Psoas muscle (tissue), 8 donors: ENCODE measurements around the gene ENG. TPM values are rescaled to one million over a fixed set of nuclear protein-coding genes. Genes with fewer than 3 reads are reported as not detected.
A peak's percentile ranks its signal among the peaks of the same experiment; 100 is the strongest.
"Not testable (repeated sequence)": the region's sequence is repeated elsewhere in the genome, so short reads cannot be mapped to it uniquely, and the experiment has no call there.

Source experiments
- ATAC-seq, 4 donors: fragments of 200-7000 bp; cut with Tn5 transposase; one replicate each; pipeline ENCODE4 v1.9.1; 2020; ENCODE audit warnings: moderate library complexity in 3 of 4, mild to moderate bottlenecking in 2 of 4
- DNase-seq, 2 donors: peaks; one replicate each; pipeline ENCODE4 v3.0.0-alpha.2; 2020
- H3K27ac ChIP-seq: fragments of 200-600 bp; one replicate; pipeline ENCODE4 v1.8.0; 2022
- H3K27me3 ChIP-seq, 3 donors: fragments of 200-600 bp in 1 of 3; one replicate each; pipeline versions ENCODE4 v1.6.1 to v1.8.0; 2013 to 2022; ENCODE audit warnings: low read length in 2 of 3, mild to moderate bottlenecking in 2 of 3, moderate library complexity in 1 of 3; ENCODE audit not compliant: insufficient read depth in 3 of 3
- H3K36me3 ChIP-seq, 2 donors: fragments of 200-600 bp in 1 of 2; one replicate each; pipeline versions ENCODE4 v1.6.1 to v1.8.0; 2013 to 2022; ENCODE audit warnings: low read depth in 1 of 2, mild to moderate bottlenecking in 1 of 2, moderate library complexity in 1 of 2; ENCODE audit not compliant: insufficient read depth in 1 of 2
- H3K4me1 ChIP-seq: fragments of 200-600 bp; one replicate; pipeline ENCODE4 v1.8.0; 2022
- H3K4me3 ChIP-seq: fragments of 200-600 bp; one replicate; pipeline ENCODE4 v1.8.0; 2022; ENCODE audit warnings: mild to moderate bottlenecking
- H3K9me3 ChIP-seq: fragments of 200-600 bp; one replicate; pipeline ENCODE4 v1.8.0; 2022
- CTCF ChIP-seq: fragments of 200-600 bp; IDR thresholded peaks from one replicate; pipeline ENCODE4 v1.8.0; 2022; ENCODE audit warnings: antibody characterized with exemption
- WGBS, 3 donors: extraction: QIAGEN DNeasy Blood & Tissue Kit; methylation state at CpG; one replicate each; pipeline versions ENCODE4 v1.1.6 to v1.1.7; 2013; 5-methylcytosine and 5-hydroxymethylcytosine counted together
- intact Hi-C, 2 donors: fragments of 100-400 bp; cut with DNase I; formaldehyde crosslinking; loops; one replicate each; pipeline versions ENCODE4 v1.11.0 to v1.14.2; 2022
- polyA plus RNA-seq, 3 donors: library from polyadenylated mRNA; stranded (reverse); fragments of 200-250 nt; gene quantifications; one replicate each; pipeline ENCODE4 v1.2.3, GENCODE V29; 2013
- total RNA-seq, 4 donors: library from RNA; stranded (reverse); fragmentation: NEBNext Ultra II Directional in 2 of 4; extraction: Animal tissue kit (Norgen Biotek cat#: 25700) in 2 of 4; gene quantifications; one replicate each; pipeline versions ENCODE4 v1.2.1 to v1.2.4, GENCODE V29; 2021 to 2023
- donor health status: healthy with polysubstance abuse.
- donor health status: DM: no; HTN: no; CAD: no; lungs with moderate emphysema.
- donor health status: Bipolar disorder and iron deficiency.
- donor health status: healthy.
- donor health status: DM: yes; HTN: yes; CAD: no.
- donor health status: DM: no; HTN: no; CAD: no.
- donor health status: DM: no; HTN: no; CAD: no.
- donor health status: DM: yes; HTN: yes; CAD: no.

Gene ENG
- total and polyA plus RNA-seq, 7 donors = 22.1 to 80.4 (median 38.6) TPM

- peaks cover 0 to 65% of the 10 kb centered on the region in 2 donors for H3K36me3 ChIP-seq
- H3K27me3 ChIP-seq = no peaks in the 10 kb centered on the region
- WGBS, 3 donors = 76 to 86% (median 78%) methylated on average over 9 of the region's 9 CpGs
- intact Hi-C loops = loop anchor here (5.0 kb wide), 5 partner anchors 46 to 279 kb away; partner anchors contain the start of genes TOR2A (in 2 of the 2), CDK9 (in 1 of the 2), FPGS (in 1 of the 2) and ST6GALNAC4 (in 1 of the 2)
- no peak for TF ChIP-seq CTCF
- ATAC-seq (no peak), DNase-seq (no peak)
- no peak overlapping the region for H3K4me3 ChIP-seq
- no peak overlapping the region for H3K27ac ChIP-seq
- peaks cover 38% of the 10 kb centered on the region for H3K4me1 ChIP-seq
- H3K9me3 ChIP-seq = no peaks in the 10 kb centered on the region
Measured at GRCh38 chr9:127871531-127871930, 17.1 kb upstream of the ENG start.

- no peak for DNase-seq
Measured at GRCh38 chr9:127870887-127871286, 16.4 kb upstream of the ENG start.

GRCh38 chr9:127870153-127870491, 15.7 kb upstream of the ENG start:
- not testable (repeated sequence) for ATAC-seq, DNase-seq, H3K27me3 ChIP-seq, H3K9me3 ChIP-seq, H3K27ac ChIP-seq, H3K4me3 ChIP-seq
- H3K4me1 ChIP-seq = peaks cover 35% of the 10 kb centered on the region
- 46 to 70% (median 59%) methylated on average over 8 to 9 of the region's 9 CpGs for WGBS, 3 donors
- intact Hi-C loops = loop anchor here (5.0 kb wide), 5 partner anchors 47 to 278 kb away; partner anchors contain the start of genes TOR2A (in 2 of the 2), CDK9 (in 1 of the 2), FPGS (in 1 of the 2) and ST6GALNAC4 (in 1 of the 2)
- peaks cover 0 to 70% of the 10 kb centered on the region in 2 donors for H3K36me3 ChIP-seq

More at GRCh38 chr9:127870887-127871286, 16.4 kb upstream of the ENG start:
- Histone ChIP-seq H3K9me3 (no peaks in the 10 kb centered on the region), H3K4me1 (peaks cover 35% of the 10 kb centered on the region), H3K27me3 (no peaks in the 10 kb centered on the region), H3K36me3 (peaks cover 0 to 70% of the 10 kb centered on the region in 2 donors), H3K27ac (no peak overlapping the region), H3K4me3 (no peak overlapping the region)
- no peak for ATAC-seq
- no peak for TF ChIP-seq CTCF
- WGBS, 3 donors = 74 to 88% (median 82%) methylated on average over 12 of the region's 12 CpGs
- intact Hi-C loops = loop anchor here (5.0 kb wide), 5 partner anchors 46 to 279 kb away; partner anchors contain the start of genes TOR2A (in 2 of the 2), CDK9 (in 1 of the 2), FPGS (in 1 of the 2) and ST6GALNAC4 (in 1 of the 2)

GRCh38 chr9:127869310-127870152, 15.1 kb upstream of the ENG start:
- Histone ChIP-seq H3K4me3 (no peak overlapping the region), H3K27me3 (no peaks in the 10 kb centered on the region), H3K4me1 (peaks cover 30% of the 10 kb centered on the region), H3K9me3 (no peaks in the 10 kb centered on the region), H3K27ac (no peak overlapping the region), H3K36me3 (peaks cover 0 to 74% of the 10 kb centered on the region in 2 donors)
- peak; percentile 78 for TF ChIP-seq CTCF
- intact Hi-C loops = loop anchor here (5.0 kb wide), 5 partner anchors 48 to 277 kb away; partner anchors contain the start of genes FPGS (in 2 of the 2), TOR2A (in 2 of the 2), CDK9 (in 1 of the 2) and ST6GALNAC4 (in 1 of the 2)
- peak; percentile 91 to 96 for DNase-seq
- 51 to 68% (median 55%) methylated on average over 18 of the region's 18 CpGs for WGBS, 3 donors
- peak; percentile 76 to 85 (median 79) for ATAC-seq
